Measurements from ENCODE around the gene GNA15.

DNA sequence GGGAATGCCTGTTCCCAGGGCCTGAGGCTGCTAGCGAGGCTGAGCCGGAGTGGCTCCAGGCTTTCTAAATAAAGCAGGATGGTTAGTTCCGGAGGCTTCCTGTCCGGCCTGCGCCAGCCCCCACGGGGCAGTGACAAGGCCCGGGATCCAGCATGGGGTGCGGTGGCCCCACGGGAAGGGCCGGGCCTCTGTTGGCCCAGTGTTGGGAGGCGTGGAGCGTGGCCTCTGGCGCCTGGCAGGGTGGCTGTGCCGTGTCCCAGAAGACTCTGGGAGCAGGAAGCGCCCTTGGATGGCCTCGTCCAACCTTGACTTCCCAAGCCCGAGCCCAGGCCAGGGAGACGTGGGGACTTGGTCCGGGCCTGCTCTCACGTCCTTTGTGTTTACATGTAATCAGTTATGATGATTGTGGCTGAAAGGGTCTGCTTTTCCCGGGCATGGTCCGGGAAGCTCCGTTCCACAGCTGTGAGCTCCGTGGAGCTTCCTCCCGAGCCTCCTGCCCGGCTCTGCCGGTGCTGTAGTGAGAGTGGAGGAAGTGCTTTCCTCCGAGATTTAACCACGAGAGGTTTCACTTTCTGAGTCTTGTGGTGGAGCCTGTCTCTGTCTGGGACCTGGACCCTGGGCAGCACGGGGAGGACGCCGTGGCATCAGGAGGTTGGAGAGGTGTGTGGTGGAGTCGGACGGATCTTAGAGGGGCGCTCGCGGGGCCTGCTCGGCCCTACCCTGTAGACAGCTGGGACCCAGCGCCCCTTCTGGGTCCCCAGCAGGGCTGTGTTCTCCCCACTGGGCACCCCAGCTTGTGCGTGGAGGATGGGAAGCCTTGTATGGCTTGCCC is 37.1 kb upstream of the GNA15 start:
- TF ChIP-seq, protein P1, sequence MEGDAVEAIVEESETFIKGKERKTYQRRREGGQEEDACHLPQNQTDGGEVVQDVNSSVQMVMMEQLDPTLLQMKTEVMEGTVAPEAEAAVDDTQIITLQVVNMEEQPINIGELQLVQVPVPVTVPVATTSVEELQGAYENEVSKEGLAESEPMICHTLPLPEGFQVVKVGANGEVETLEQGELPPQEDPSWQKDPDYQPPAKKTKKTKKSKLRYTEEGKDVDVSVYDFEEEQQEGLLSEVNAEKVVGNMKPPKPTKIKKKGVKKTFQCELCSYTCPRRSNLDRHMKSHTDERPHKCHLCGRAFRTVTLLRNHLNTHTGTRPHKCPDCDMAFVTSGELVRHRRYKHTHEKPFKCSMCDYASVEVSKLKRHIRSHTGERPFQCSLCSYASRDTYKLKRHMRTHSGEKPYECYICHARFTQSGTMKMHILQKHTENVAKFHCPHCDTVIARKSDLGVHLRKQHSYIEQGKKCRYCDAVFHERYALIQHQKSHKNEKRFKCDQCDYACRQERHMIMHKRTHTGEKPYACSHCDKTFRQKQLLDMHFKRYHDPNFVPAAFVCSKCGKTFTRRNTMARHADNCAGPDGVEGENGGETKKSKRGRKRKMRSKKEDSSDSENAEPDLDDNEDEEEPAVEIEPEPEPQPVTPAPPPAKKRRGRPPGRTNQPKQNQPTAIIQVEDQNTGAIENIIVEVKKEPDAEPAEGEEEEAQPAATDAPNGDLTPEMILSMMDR (IDR thresholded peaks at IDR 0.05; ENCODE audit: low read depth, low read length, poor library complexity, severe bottlenecking): no peak
- TF ChIP-seq EZH2phosphoT487 (IDR thresholded peaks at IDR 0.05; ENCODE audit: borderline replicate concordance, low read length): no peak
